GM21825 (cell line): ENCODE data around the gene FHOD3.

Source experiments
- ATAC-seq: cut with Tn5 transposase; IDR thresholded peaks from one replicate; pipeline ENCODE4 v1.9.1; 2021; ENCODE audit warnings: mild to moderate bottlenecking, moderate library complexity; ENCODE audit not compliant: unreplicated experiment

FHOD3 gene

GRCh38 chr18:36321658-36322407 lies 24.3 kb downstream of the FHOD3 start:
- ATAC-seq: no peak

- ATAC-seq: no peak
Observed at GRCh38 chr18:36322408-36322728, 24.9 kb downstream of the FHOD3 start.

DNA sequence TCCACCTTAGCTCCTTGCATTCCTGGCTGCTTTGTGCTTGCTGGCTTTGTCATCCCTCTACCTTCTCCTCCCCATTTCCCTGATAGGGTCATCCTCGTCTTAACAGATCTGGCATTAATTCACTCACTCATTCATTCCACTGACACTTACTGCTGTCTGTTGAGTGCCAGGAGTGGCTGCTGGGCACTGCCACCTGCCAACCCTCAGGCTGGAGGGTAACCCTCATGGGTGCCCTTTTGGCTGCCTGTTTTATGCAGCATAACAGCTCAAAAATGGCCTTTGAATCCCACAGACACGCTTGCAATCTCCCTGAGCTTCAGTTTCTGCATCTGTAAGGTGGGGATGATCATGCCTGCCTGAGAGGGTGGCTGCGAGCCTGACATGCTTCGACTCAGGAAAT lies 25.2 kb downstream of the FHOD3 start:
- no peak for ATAC-seq

DNA sequence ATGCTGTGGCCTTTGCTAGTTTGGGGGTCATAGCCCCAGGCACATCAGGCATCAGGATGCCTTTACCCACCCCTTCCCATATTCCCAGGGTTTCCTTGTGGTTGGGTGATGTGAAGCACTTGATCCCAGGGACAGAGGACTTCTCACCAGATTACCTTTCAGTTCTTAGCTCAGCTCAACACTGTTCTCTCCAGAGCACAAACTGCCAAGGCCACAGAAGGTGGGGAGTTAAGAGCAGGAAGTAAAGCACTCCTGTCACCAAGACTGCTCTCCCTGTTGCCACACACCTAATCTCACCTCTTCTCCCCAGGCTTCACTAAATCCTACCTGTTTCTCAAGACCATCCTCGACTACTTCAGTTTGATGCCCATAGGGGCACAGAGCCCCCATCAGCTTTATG lies 25.9 kb downstream of the FHOD3 start:
- no peak for ATAC-seq

DNA sequence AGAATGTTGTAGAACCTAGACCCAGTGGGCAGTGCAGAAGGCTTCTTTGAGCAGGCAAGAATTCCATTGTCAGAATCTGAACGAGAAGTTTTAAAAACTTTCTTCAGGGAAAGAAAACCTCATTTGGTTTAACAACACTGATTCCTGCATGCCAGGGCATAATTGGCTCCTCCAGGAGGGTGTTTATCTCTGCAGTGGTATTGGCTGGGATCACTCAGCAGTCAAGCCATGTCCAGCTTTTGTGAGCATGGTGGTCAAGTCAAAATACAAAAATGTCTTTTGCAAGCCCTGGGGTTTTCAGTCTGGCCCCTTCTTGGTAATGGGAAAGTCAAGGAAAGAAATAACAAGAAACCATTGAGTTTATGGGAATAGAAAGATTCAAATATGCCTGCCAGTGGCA lies 28.3 kb downstream of the FHOD3 start:
- ATAC-seq: no peak

DNA sequence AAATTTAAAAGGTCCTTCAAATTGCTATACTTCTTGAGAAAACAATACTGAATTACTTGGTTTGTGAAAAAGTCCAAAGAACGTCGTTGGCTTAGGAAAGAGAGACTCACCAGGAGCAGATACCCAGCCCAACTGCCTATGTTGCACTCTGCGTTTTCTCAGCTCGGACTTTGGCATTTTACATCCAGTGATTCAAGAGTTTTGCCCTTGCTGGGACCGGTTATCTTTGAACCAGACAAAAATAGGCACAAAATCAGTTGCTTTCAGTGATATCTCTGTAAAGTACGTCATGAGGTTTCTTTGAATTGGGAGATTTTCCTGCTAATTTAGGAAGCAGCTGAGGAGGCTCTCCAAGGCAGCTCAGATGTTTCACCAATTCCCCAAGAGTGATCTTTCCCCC lies 29.3 kb downstream of the FHOD3 start:
- ATAC-seq: no peak

- ATAC-seq: no peak
Observed at GRCh38 chr18:36327352-36328316, 30.1 kb downstream of the FHOD3 start.

DNA sequence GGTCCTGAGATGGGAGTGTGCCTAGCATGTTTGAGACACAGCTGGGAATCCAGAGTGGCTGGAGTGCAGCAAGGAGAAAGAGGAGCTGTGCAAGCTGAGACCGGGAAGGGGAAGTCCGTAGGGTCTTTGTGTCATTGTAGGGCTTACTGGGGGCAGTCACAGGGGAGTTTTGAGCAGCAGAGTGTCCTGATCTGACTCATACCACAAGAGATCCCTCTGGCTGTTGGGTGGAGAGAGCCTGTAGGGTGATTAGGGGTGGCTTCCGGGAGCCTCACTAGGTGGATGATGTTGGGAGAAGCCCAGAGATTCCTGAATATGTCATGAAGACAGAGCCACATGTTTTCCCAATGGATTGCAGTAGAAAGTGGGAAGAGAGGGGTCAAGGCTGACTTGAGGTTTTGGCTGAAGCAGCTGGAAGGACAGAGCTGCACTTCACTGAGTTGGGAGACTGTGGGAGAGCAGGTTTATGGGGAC lies 30.9 kb downstream of the FHOD3 start:
- no peak for ATAC-seq

GRCh38 chr18:36328916-36329315 lies 31.4 kb downstream of the FHOD3 start:
- ATAC-seq: no peak

GRCh38 chr18:36329684-36330434 lies 32.3 kb downstream of the FHOD3 start:
- ATAC-seq: no peak

DNA sequence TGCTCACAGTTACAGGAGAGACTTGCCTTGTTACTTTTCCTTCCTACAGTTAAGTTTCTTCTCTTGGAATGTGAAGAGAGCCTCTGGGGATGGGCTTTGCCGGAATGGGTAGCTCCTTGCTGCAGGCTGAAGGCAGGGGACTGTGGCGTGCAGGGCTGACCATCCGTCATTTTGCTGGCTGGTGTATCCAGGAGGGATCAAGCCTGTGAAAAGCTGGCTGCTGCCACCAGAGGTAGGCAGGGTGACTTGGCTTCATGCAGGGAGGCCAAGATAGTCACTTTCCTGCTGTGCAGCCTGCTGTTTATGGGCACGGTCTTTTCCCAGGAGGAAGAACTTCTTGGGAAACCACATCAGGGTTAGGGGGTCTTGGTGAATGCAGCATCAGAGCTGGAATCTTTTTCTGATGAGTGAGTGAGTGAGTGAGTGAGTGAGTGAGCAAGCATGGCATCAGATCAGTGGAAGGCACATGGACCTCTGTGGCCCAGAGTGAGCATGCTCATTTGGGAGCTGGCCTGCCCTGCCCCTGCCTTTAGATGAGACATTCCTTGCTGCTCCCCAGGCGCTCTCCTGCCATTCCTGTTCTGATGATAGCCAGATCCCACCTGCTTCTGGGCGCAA lies 33.0 kb downstream of the FHOD3 start:
- no peak for ATAC-seq

- ATAC-seq: no peak
Observed at GRCh38 chr18:36331521-36331971, 34.0 kb downstream of the FHOD3 start.

GRCh38 chr18:36333414-36333813 lies 35.9 kb downstream of the FHOD3 start:
- ATAC-seq: no peak

DNA sequence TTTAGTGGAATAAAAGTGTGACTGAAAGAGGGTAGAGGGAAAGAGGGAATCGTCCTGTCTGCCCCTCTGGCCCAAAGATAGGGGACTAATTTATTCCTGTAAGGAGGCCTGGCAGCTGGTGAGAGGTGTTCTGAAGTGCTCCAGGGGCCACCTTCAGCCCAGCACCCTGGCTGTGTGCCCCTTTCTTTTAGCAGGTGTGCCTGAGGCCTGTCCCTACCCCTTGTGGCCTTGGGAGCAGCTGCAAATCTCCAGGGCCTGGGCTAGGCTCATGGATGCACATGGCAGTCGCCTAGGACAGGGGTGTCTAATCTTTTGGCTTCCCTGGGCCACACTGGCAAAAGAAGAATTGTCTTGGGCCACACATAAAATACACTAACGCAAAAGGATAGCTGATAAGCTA lies 37.3 kb downstream of the FHOD3 start:
- ATAC-seq: no peak

- ATAC-seq: no peak
Observed at GRCh38 chr18:36335476-36336279, 38.2 kb downstream of the FHOD3 start.

DNA sequence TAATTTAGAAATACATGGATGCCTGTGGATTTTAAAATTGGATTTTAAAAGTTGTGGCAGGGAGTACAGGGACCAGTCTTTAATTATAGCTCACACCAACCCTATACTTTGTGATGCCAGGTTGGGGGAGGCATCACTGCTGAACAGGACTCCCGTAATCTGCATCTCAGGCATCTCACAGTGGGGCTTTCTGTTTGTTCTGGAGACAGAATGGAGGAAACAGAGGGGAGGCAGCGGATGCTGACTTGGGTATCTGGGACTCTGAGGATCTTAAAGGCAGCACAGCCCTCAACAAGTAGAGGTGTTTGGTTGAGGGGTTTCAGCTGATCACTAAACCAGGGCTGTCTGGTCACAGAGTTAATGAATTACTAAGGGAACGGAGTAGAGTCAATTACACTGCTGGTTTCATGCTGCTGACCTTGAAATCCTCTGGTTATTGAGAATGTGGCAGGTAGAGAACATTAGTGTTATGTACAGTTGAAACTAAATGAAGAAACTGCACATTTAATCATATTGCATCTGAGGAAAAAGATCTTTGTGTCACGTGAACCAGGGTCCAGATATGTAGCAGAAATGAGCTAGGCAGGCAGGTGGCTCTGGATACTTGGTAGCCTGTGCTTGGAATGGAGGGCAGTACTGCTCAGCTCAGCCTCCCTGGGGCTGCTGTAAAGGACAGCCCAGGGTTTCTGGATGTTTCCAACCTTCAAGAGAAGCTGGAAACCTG lies 40.3 kb downstream of the FHOD3 start:
- no peak for ATAC-seq

GRCh38 chr18:36338403-36338933 lies 41.0 kb downstream of the FHOD3 start:
- ATAC-seq: no peak

- no peak for ATAC-seq
Observed at GRCh38 chr18:36340246-36340645, 42.7 kb downstream of the FHOD3 start.

- no peak for ATAC-seq
Observed at GRCh38 chr18:36341944-36342343, 44.4 kb downstream of the FHOD3 start.
